Natural killer cell treated with Interleukin-12 subunit alpha and Interleukin-12 subunit beta and Interleukin-15 and Interleukin-18, amount 100 ng/mL, for 72 hours (primary cell): Measurements from ENCODE around the gene PDE5A. TPM values are rescaled to one million over a fixed set of nuclear protein-coding genes. Genes with fewer than 3 reads are reported as not detected.

Experiments
- ATAC-seq, 2 donors: fragments of 150-1000 bp; cut with Tn5 transposase in 1 of 2; sonication (Bioruptor Pico), chemical (Tn5 transposase) in 1 of 2; 2 replicates each; pipeline ENCODE4 v1.10.0; 2021
- DNase-seq: peaks from one replicate; pipeline ENCODE4 v3.0.0; 2022; ENCODE audit warnings: low spot score
- H3K27ac Mint-ChIP-seq, 2 donors: 1 replicate in 1 of 2; 2 replicates in 1 of 2; pipeline ENCODE4 v1.8.0; 2022; ENCODE audit warnings: mixed read lengths in 2 of 2, mild to moderate bottlenecking in 1 of 2, moderate library complexity in 1 of 2
- H3K27me3 Mint-ChIP-seq, 2 donors: 1 replicate in 1 of 2; 2 replicates in 1 of 2; pipeline ENCODE4 v1.8.0; 2022; ENCODE audit warnings: mixed read lengths in 2 of 2
- H3K36me3 Mint-ChIP-seq: one replicate; pipeline ENCODE4 v1.8.0; 2022; ENCODE audit warnings: mixed read lengths
- H3K4me1 Mint-ChIP-seq, 2 donors: 1 replicate in 1 of 2; 2 replicates in 1 of 2; pipeline ENCODE4 v1.8.0; 2022; ENCODE audit warnings: low read depth in 2 of 2, mixed read lengths in 2 of 2, mild to moderate bottlenecking in 1 of 2
- H3K4me3 Mint-ChIP-seq: one replicate; pipeline ENCODE4 v1.8.0; 2022; ENCODE audit warnings: mixed read lengths
- H3K9me3 Mint-ChIP-seq: 2 replicates; pipeline ENCODE4 v1.8.0; 2022; ENCODE audit warnings: mixed read lengths
- total RNA-seq, 2 donors: library from RNA; stranded (reverse); gene quantifications; one replicate each; pipeline ENCODE4 v1.2.3, GENCODE V29; 2022

PDE5A gene
- total RNA-seq, 2 donors from 2014 or later, result 0.21 TPM; not detected in 1

- ATAC-seq, result no peak
- Mint-ChIP-seq H3K9me3 (no peaks in the 10 kb centered on the region), H3K27me3 (no peaks in the 10 kb centered on the region), H3K27ac (no peak overlapping the region), H3K4me3 (no peak overlapping the region), H3K36me3 (peaks cover 5% of the 10 kb centered on the region), H3K4me1 (no peaks in the 10 kb centered on the region)
- DNase-seq, result no peak
Observed at GRCh38 chr4:119510395-119511149, 118.0 kb downstream of the PDE5A start.

GRCh38 chr4:119508281-119508680, 120.3 kb downstream of the PDE5A start:
- DNase-seq (no peak), ATAC-seq (no peak)
- H3K27ac Mint-ChIP-seq, result no peak overlapping the region
- H3K36me3 Mint-ChIP-seq, result peaks cover 5% of the 10 kb centered on the region
- H3K9me3 Mint-ChIP-seq, result no peaks in the 10 kb centered on the region
- H3K4me1 Mint-ChIP-seq, result no peaks in the 10 kb centered on the region
- H3K4me3 Mint-ChIP-seq, result no peak overlapping the region
- no peaks in the 10 kb centered on the region for H3K27me3 Mint-ChIP-seq

- no peak overlapping the region for H3K4me3 Mint-ChIP-seq
- ATAC-seq (no peak), DNase-seq (no peak)
- no peaks in the 10 kb centered on the region for H3K27me3 Mint-ChIP-seq
- no peaks in the 10 kb centered on the region for H3K9me3 Mint-ChIP-seq
- no peak overlapping the region for H3K27ac Mint-ChIP-seq
- H3K4me1 Mint-ChIP-seq, result no peaks in the 10 kb centered on the region
- H3K36me3 Mint-ChIP-seq, result no peaks in the 10 kb centered on the region
Observed at GRCh38 chr4:119506806-119507205, 121.8 kb downstream of the PDE5A start.

GRCh38 chr4:119504616-119505015, 124.0 kb downstream of the PDE5A start:
- no peaks in the 10 kb centered on the region for H3K9me3 Mint-ChIP-seq

GRCh38 chr4:119501740-119502139, 126.9 kb downstream of the PDE5A start:
- ATAC-seq (no peak), DNase-seq (no peak)
- Mint-ChIP-seq H3K27me3 (no peaks in the 10 kb centered on the region), H3K36me3 (peaks cover 7% of the 10 kb centered on the region), H3K4me1 (no peaks in the 10 kb centered on the region), H3K4me3 (no peak overlapping the region), H3K27ac (no peak overlapping the region), H3K9me3 (no peaks in the 10 kb centered on the region)

More at GRCh38 chr4:119504616-119505015, 124.0 kb downstream of the PDE5A start:
- Mint-ChIP-seq H3K36me3 (peaks cover 7% of the 10 kb centered on the region), H3K4me1 (no peaks in the 10 kb centered on the region), H3K27ac (no peak overlapping the region), H3K27me3 (no peaks in the 10 kb centered on the region), H3K4me3 (no peak overlapping the region)
- no peak for ATAC-seq
- DNase-seq, result no peak

- H3K27ac Mint-ChIP-seq, result no peak overlapping the region
- DNase-seq (no peak), ATAC-seq (no peak)
- H3K4me3 Mint-ChIP-seq, result no peak overlapping the region
- H3K9me3 Mint-ChIP-seq, result no peaks in the 10 kb centered on the region
- H3K36me3 Mint-ChIP-seq, result peaks cover 7% of the 10 kb centered on the region
- H3K27me3 Mint-ChIP-seq, result no peaks in the 10 kb centered on the region
- no peaks in the 10 kb centered on the region for H3K4me1 Mint-ChIP-seq
Observed at GRCh38 chr4:119498527-119498926, 130.1 kb downstream of the PDE5A start.

- no peak for DNase-seq
- Mint-ChIP-seq H3K27me3 (no peaks in the 10 kb centered on the region), H3K9me3 (no peaks in the 10 kb centered on the region), H3K27ac (no peak overlapping the region), H3K4me1 (no peaks in the 10 kb centered on the region), H3K4me3 (no peak overlapping the region), H3K36me3 (no peaks in the 10 kb centered on the region)
- ATAC-seq, result no peak
Observed at GRCh38 chr4:119493886-119494285, 134.7 kb downstream of the PDE5A start.

GRCh38 chr4:119493419-119493818, 135.2 kb downstream of the PDE5A start:
- DNase-seq (no peak), ATAC-seq (no peak)
- no peaks in the 10 kb centered on the region for H3K9me3 Mint-ChIP-seq
- no peak overlapping the region for H3K4me3 Mint-ChIP-seq
- H3K36me3 Mint-ChIP-seq, result no peaks in the 10 kb centered on the region
- H3K27me3 Mint-ChIP-seq, result no peaks in the 10 kb centered on the region
- H3K27ac Mint-ChIP-seq, result no peak overlapping the region
- no peaks in the 10 kb centered on the region for H3K4me1 Mint-ChIP-seq

- no peaks in the 10 kb centered on the region for H3K36me3 Mint-ChIP-seq
Observed at GRCh38 chr4:119490335-119490734, 138.3 kb downstream of the PDE5A start.

GRCh38 chr4:119489305-119489704, 139.3 kb downstream of the PDE5A start:
- peaks cover 8% of the 10 kb centered on the region for H3K9me3 Mint-ChIP-seq
- no peak overlapping the region for H3K27ac Mint-ChIP-seq
- peaks cover 5% of the 10 kb centered on the region for H3K36me3 Mint-ChIP-seq
- DNase-seq (no peak), ATAC-seq (no peak)
- no peak overlapping the region for H3K4me3 Mint-ChIP-seq
- no peaks in the 10 kb centered on the region for H3K4me1 Mint-ChIP-seq
- H3K27me3 Mint-ChIP-seq, result no peaks in the 10 kb centered on the region

More at GRCh38 chr4:119490335-119490734, 138.3 kb downstream of the PDE5A start:
- Mint-ChIP-seq H3K27me3 (no peaks in the 10 kb centered on the region), H3K4me1 (no peaks in the 10 kb centered on the region), H3K9me3 (peaks cover 4% of the 10 kb centered on the region), H3K27ac (no peak overlapping the region), H3K4me3 (no peak overlapping the region)
- DNase-seq (no peak), ATAC-seq (no peak)

- Mint-ChIP-seq H3K4me3 (no peak overlapping the region), H3K4me1 (no peaks in the 10 kb centered on the region), H3K27me3 (no peaks in the 10 kb centered on the region), H3K27ac (no peak overlapping the region), H3K36me3 (peaks cover 40% of the 10 kb centered on the region), H3K9me3 (peaks cover 18% of the 10 kb centered on the region)
- no peak for ATAC-seq
- no peak for DNase-seq
Observed at GRCh38 chr4:119480331-119480730, 148.3 kb downstream of the PDE5A start.

GRCh38 chr4:119479835-119480234, 148.8 kb downstream of the PDE5A start:
- ATAC-seq, result no peak
- no peak overlapping the region for H3K4me3 Mint-ChIP-seq
- H3K9me3 Mint-ChIP-seq, result peaks cover 18% of the 10 kb centered on the region
- H3K4me1 Mint-ChIP-seq, result no peaks in the 10 kb centered on the region
- no peak overlapping the region for H3K27ac Mint-ChIP-seq
- no peak for DNase-seq
- H3K36me3 Mint-ChIP-seq, result peaks cover 40% of the 10 kb centered on the region
- no peaks in the 10 kb centered on the region for H3K27me3 Mint-ChIP-seq

- H3K4me1 Mint-ChIP-seq, result no peaks in the 10 kb centered on the region
- H3K36me3 Mint-ChIP-seq, result peaks cover 36% of the 10 kb centered on the region
- no peak for ATAC-seq
- H3K4me3 Mint-ChIP-seq, result no peak overlapping the region
- H3K27ac Mint-ChIP-seq, result no peak overlapping the region
- DNase-seq, result no peak
- peaks cover 14% of the 10 kb centered on the region for H3K9me3 Mint-ChIP-seq
- no peaks in the 10 kb centered on the region for H3K27me3 Mint-ChIP-seq
Observed at GRCh38 chr4:119479180-119479808, 149.3 kb downstream of the PDE5A start.

- H3K9me3 Mint-ChIP-seq, result peaks cover 14% of the 10 kb centered on the region
- no peaks in the 10 kb centered on the region for H3K4me1 Mint-ChIP-seq
- no peaks in the 10 kb centered on the region for H3K27me3 Mint-ChIP-seq
- H3K36me3 Mint-ChIP-seq, result peaks cover 31% of the 10 kb centered on the region
- ATAC-seq (no peak), DNase-seq (no peak)
- H3K4me3 Mint-ChIP-seq, result no peak overlapping the region
- H3K27ac Mint-ChIP-seq, result no peak overlapping the region
Observed at GRCh38 chr4:119478446-119479179, 150.0 kb downstream of the PDE5A start.
